Neural crest cell (in vitro differentiated cells): ENCODE measurements around the gene ZNF142. TPM values are rescaled to one million over a fixed set of nuclear protein-coding genes. Genes with fewer than 3 reads are reported as not detected.

Source experiments
- DNase-seq: peaks from one replicate; pipeline ENCODE4 v3.0.0; 2021; ENCODE audit warnings: low read depth, mixed read lengths, low spot score
- H3K27ac Mint-ChIP-seq: one replicate; pipeline ENCODE4 v1.8.0; 2021; ENCODE audit warnings: mild to moderate bottlenecking, mixed read lengths; ENCODE audit not compliant: unreplicated experiment
- H3K27me3 Mint-ChIP-seq: 2 replicates; pipeline ENCODE4 v1.8.0; 2021; ENCODE audit warnings: low read depth, mild to moderate bottlenecking, mixed read lengths
- H3K36me3 Mint-ChIP-seq: 2 replicates; pipeline ENCODE4 v1.8.0; 2021; ENCODE audit warnings: low read depth, mild to moderate bottlenecking, mixed read lengths
- H3K4me1 Mint-ChIP-seq: 2 replicates; pipeline ENCODE4 v1.8.0; 2021; ENCODE audit warnings: mixed read lengths
- H3K4me3 Mint-ChIP-seq: one replicate; pipeline ENCODE4 v1.8.0; 2021; ENCODE audit warnings: mild to moderate bottlenecking, mixed read lengths
- H3K9me3 Mint-ChIP-seq: 2 replicates; pipeline ENCODE4 v1.8.0; 2021; ENCODE audit warnings: mixed read lengths
- total RNA-seq: library from RNA; stranded (reverse); gene quantifications from 2 replicates; pipeline ENCODE4 v1.2.1, GENCODE V29; 2021
- TF ChIP-seq, protein P1 (sequence below): fragments of 200-600 bp; sonication (generic); conservative IDR thresholded peaks from 2 replicates; pipeline ENCODE4 v1.5.0; 2021; ENCODE audit warnings: antibody characterized with exemption, mild to moderate bottlenecking

Gene ZNF142
- total RNA-seq, 1 donor from 2014 or later = 58.2 TPM

DNA sequence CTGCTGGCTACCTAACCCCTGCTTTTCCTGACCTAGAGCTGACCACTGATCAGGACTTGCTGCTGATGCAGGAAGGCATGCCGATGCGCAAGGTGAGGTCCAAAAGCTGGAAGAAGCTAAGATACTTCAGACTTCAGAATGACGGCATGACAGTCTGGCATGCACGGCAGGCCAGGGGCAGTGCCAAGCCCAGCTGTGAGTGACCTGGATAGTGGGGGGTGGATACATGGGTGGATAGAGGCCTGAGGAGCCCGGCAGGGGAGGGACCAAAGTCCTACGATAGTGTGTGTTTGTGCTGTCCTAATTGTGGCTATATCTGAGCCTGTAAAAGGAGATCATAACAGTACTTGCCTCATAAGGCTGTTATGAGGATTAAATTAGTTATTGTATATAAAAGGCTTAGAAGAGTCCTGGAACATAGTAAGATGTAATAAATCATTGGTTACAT, 43.5 kb downstream of the ZNF142 start:
- Mint-ChIP-seq H3K9me3 (no peaks in the 10 kb centered on the region), H3K27ac (no peak overlapping the region), H3K27me3 (no peaks in the 10 kb centered on the region), H3K36me3 (no peaks in the 10 kb centered on the region), H3K4me3 (no peak overlapping the region), H3K4me1 (no peaks in the 10 kb centered on the region)
- DNase-seq = no peak
- TF ChIP-seq, protein P1, sequence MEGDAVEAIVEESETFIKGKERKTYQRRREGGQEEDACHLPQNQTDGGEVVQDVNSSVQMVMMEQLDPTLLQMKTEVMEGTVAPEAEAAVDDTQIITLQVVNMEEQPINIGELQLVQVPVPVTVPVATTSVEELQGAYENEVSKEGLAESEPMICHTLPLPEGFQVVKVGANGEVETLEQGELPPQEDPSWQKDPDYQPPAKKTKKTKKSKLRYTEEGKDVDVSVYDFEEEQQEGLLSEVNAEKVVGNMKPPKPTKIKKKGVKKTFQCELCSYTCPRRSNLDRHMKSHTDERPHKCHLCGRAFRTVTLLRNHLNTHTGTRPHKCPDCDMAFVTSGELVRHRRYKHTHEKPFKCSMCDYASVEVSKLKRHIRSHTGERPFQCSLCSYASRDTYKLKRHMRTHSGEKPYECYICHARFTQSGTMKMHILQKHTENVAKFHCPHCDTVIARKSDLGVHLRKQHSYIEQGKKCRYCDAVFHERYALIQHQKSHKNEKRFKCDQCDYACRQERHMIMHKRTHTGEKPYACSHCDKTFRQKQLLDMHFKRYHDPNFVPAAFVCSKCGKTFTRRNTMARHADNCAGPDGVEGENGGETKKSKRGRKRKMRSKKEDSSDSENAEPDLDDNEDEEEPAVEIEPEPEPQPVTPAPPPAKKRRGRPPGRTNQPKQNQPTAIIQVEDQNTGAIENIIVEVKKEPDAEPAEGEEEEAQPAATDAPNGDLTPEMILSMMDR = no peak

DNA sequence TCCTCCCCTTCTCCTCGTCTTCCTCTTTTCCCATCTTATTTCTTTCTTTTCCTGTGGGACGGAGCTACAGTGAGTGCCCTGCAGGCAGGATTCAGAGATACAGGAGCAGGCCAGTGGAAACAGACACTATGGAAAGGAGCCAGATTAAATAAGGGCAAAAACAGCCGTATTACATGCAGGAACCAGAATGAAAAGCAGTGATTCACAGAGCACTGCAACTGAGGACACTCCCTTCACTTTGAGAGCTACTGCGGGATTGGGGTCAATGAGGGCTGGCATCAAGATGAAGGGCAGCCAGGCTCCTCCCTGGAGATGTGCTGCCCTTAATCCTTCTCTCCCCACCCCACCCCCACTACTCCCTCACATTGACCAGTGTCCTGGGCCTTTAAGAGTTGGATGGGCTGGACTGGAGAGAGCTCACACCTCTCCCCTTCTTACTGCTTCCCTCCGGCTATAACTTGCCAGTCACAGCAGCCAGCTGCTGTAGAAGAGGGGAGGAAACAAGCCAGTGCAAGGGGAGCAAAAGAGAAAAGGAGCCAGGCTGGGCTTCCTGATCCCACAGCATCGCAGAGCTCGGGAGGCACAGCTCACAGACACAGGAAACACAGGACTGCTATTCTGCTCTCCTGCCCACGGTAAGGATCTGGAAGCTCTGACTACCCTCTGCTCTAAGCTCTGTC, 51.8 kb downstream of the ZNF142 start, which contains the start of gene PLCD4:
TSS of gene PLCD4 (plus strand) at position 464 of the 680 bp plus-strand sequence. CDS start 7,841 bp downstream, outside the sequence.
- H3K27ac Mint-ChIP-seq = no peak within 1 kb of the TSS
- peak; percentile 6 for DNase-seq

DNA sequence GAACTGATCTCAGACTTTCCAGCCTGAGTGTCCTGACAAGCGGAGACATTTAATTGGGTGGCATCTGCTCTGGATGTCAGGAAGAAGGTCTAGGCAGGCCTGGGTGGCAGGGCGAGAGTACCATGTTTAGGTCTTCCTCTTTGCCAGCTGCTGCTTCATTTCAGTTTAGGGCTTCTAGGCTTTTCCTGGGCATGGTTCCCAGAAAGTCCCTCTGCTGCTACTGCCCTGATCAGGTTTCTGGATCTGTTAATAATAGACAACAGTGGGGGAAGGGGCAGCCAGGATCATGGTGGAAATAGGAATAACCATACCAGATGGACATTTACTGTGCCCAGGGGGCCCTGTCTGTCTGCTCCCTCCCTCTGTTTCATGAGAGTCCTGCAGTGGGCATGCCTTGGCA, 54.0 kb downstream of the ZNF142 start:
- H3K9me3 Mint-ChIP-seq = no peaks in the 10 kb centered on the region

More for the DNA sequence above, 51.8 kb downstream of the ZNF142 start, which contains the start of gene PLCD4:
- TF ChIP-seq, protein P1 = no peak
- Mint-ChIP-seq H3K27me3 (no peaks in the 10 kb centered on the region), H3K4me3 (no peak within 1 kb of the TSS), H3K36me3 (no peaks in the 10 kb centered on the region), H3K4me1 (peaks cover 10% of the 10 kb centered on the region), H3K9me3 (no peaks in the 10 kb centered on the region)

More for the DNA sequence above, 54.0 kb downstream of the ZNF142 start:
- H3K36me3 Mint-ChIP-seq = no peaks in the 10 kb centered on the region
- DNase-seq = no peak
- H3K27me3 Mint-ChIP-seq = no peaks in the 10 kb centered on the region
- TF ChIP-seq, protein P1 = no peak
- no peak overlapping the region for H3K4me3 Mint-ChIP-seq
- no peak overlapping the region for H3K27ac Mint-ChIP-seq
- peaks cover 10% of the 10 kb centered on the region for H3K4me1 Mint-ChIP-seq

Other genes starting within 250 kb of the ZNF142 start
- gene VIL1, start 240.5 kb downstream of the ZNF142 start, total RNA-seq = not detected in 2 replicates
- 27.0 and 29.1 TPM in 2 replicates for gene USP37, start 91.3 kb downstream of the ZNF142 start, total RNA-seq
- 89.2 and 93.5 TPM in 2 replicates for gene CNOT9, start 90.8 kb downstream of the ZNF142 start, total RNA-seq
- 0.37 and 1.1 TPM in 2 replicates for gene PLCD4, start 51.7 kb downstream of the ZNF142 start, total RNA-seq
- 41.7 and 45.2 TPM in 2 replicates for gene BCS1L, start 60 bp upstream of the ZNF142 start, total RNA-seq
- gene RNF25, start 12.4 kb upstream of the ZNF142 start, total RNA-seq = 35.6 and 39.2 TPM in 2 replicates
- gene STK36, start 12.5 kb upstream of the ZNF142 start, total RNA-seq = 77.0 and 78.7 TPM in 2 replicates
- gene TTLL4, start 51.2 kb upstream of the ZNF142 start, total RNA-seq = 116 and 123 TPM in 2 replicates
- gene CYP27A1, start 122.5 kb upstream of the ZNF142 start, total RNA-seq = 3.2 and 4.8 TPM in 2 replicates
- gene PRKAG3, start 172.2 kb upstream of the ZNF142 start, total RNA-seq = not detected in 2 replicates
- not detected in 2 replicates for gene WNT6, start 200.2 kb upstream of the ZNF142 start, total RNA-seq
- not detected in 2 replicates for gene WNT10A, start 221.2 kb upstream of the ZNF142 start, total RNA-seq